Smooth muscle cell (in vitro differentiated cells): Measurements from ENCODE around the gene SLC12A4. TPM values are rescaled to one million over a fixed set of nuclear protein-coding genes. Genes with fewer than 3 reads are reported as not detected.

Experiments
- DNase-seq: peaks from one replicate; lab custom pipeline; 2025; ENCODE audit not compliant: unreplicated experiment; lab: John Stamatoyannopoulos, UW
- H2AFZ ChIP-seq: fragments of 200-600 bp; sonication (generic); 2 replicates; pipeline ENCODE4 v1.6.0; 2016; ENCODE audit warnings: antibody characterized with exemption, low read depth, mild to moderate bottlenecking
- H3F3A ChIP-seq: fragments of 200-600 bp; sonication (generic); 2 replicates; pipeline ENCODE4 v1.6.0; 2017; ENCODE audit warnings: antibody characterized with exemption, low read depth
- H3K27ac ChIP-seq: fragments of 200-600 bp; sonication (generic); 2 replicates; pipeline ENCODE4 v1.5.1; 2016; ENCODE audit warnings: low read depth, mild to moderate bottlenecking
- H3K27me3 ChIP-seq: fragments of 200-600 bp; sonication (generic); 2 replicates; pipeline ENCODE4 v1.6.1; 2016; ENCODE audit warnings: low read depth, mild to moderate bottlenecking
- H3K36me3 ChIP-seq: fragments of 200-600 bp; sonication (generic); 2 replicates; pipeline ENCODE4 v1.5.1; 2016; ENCODE audit warnings: low read depth
- H3K4me1 ChIP-seq: fragments of 200-600 bp; sonication (generic); 2 replicates; pipeline ENCODE4 v1.5.1; 2016; ENCODE audit warnings: low read depth
- H3K4me2 ChIP-seq: fragments of 200-600 bp; sonication (generic); 2 replicates; pipeline ENCODE4 v1.6.0; 2016; ENCODE audit warnings: mild to moderate bottlenecking
- H3K4me3 ChIP-seq: fragments of 200-600 bp; sonication (generic); 2 replicates; pipeline ENCODE4 v1.5.1; 2016; ENCODE audit warnings: mild to moderate bottlenecking
- H3K79me2 ChIP-seq: fragments of 200-600 bp; sonication (generic); 2 replicates; pipeline ENCODE4 v1.6.0; 2016; ENCODE audit warnings: low read depth, mild to moderate bottlenecking
- H3K9ac ChIP-seq: fragments of 200-600 bp; sonication (generic); 2 replicates; pipeline ENCODE4 v1.6.0; 2016; ENCODE audit warnings: low read depth
- H3K9me3 ChIP-seq: fragments of 200-600 bp; sonication (generic); replicated peaks from 2 replicates; pipeline ENCODE4 v1.5.1; 2016; ENCODE audit warnings: low read depth
- H4K20me1 ChIP-seq: fragments of 200-600 bp; sonication (generic); 2 replicates; pipeline ENCODE4 v1.6.0; 2016; ENCODE audit warnings: low read depth
- WGBS: methylation state at CpG from one replicate; pipeline ENCODE4 v1.1.7; 2016; ENCODE audit warnings: low lambda C conversion rate; 5-methylcytosine and 5-hydroxymethylcytosine counted together
- polyA plus RNA-seq: library from polyadenylated mRNA; unstranded; fragments of >200 nt; fragmentation: Nextera tagmentation; extraction: Ambion mirVana; gene quantifications from 2 replicates; pipeline ENCODE4 v1.2.1, GENCODE V29; 2016
- total RNA-seq: library from RNA; depleted of rRNA; stranded (reverse); fragments of >200 nt; gene quantifications from 2 replicates; pipeline ENCODE4 v1.2.3, GENCODE V29; 2014
- TF ChIP-seq, protein P1 (sequence below): fragments of 200-600 bp; sonication (generic); IDR thresholded peaks from 2 replicates; pipeline ENCODE4 v1.5.1; 2017; ENCODE audit warnings: borderline replicate concordance, mild to moderate bottlenecking, antibody characterized with exemption; ENCODE audit not compliant: insufficient read depth, poor library complexity, severe bottlenecking

SLC12A4 gene
- total and polyA plus RNA-seq, 2 experiments from 2014 or later: 47.7 to 92.4 TPM

DNA sequence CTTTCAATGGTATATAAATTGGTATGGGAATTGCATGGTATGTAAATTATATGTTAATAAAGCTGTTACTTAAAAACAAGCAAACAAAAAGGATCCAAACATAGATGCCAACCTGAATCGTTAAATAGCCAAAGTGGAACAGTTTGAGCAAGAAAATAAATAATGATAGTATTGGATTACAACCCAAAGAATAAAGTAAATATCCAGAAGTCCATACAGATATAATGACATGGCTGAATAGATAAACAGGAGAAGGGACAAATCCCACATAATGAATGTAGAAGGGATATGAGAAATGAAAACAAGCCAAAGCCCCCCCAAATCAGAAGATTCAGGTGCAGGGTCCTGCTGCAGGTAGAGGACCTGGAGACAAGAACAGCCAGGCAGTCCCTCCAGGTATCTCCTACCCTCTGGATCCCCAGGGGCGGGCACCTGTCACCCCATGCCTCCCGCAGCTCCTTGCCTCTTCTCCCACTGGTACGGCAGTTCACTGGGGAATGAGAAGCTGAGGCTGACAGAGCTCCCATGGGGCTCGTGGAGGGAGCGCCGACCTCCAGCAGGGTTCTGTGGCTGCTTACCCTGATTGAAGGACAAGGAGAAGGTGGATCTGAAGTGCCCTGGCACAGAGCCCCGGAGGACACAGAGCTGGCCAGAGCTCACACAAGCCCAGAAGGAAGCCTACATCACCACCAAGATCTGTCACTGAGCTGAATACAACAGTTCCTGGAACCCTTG lies 14.6 kb downstream of the SLC12A4 start:
- H3K27me3 ChIP-seq: no peaks in the 10 kb centered on the region
- no peak overlapping the region for H3K9ac ChIP-seq
- H3K79me2 ChIP-seq: peaks cover 20% of the 10 kb centered on the region
- 97% methylated on average over 8 of the region's 8 CpGs for WGBS
- H4K20me1 ChIP-seq: peaks cover 100% of the 10 kb centered on the region
- no peaks in the 10 kb centered on the region for H3K36me3 ChIP-seq
- H3F3A ChIP-seq: no peaks in the 10 kb centered on the region
- H3K4me2 ChIP-seq: no peak overlapping the region
- H3K9me3 ChIP-seq: no peaks in the 10 kb centered on the region
- no peak overlapping the region for H2AFZ ChIP-seq
- TF ChIP-seq, protein P1, sequence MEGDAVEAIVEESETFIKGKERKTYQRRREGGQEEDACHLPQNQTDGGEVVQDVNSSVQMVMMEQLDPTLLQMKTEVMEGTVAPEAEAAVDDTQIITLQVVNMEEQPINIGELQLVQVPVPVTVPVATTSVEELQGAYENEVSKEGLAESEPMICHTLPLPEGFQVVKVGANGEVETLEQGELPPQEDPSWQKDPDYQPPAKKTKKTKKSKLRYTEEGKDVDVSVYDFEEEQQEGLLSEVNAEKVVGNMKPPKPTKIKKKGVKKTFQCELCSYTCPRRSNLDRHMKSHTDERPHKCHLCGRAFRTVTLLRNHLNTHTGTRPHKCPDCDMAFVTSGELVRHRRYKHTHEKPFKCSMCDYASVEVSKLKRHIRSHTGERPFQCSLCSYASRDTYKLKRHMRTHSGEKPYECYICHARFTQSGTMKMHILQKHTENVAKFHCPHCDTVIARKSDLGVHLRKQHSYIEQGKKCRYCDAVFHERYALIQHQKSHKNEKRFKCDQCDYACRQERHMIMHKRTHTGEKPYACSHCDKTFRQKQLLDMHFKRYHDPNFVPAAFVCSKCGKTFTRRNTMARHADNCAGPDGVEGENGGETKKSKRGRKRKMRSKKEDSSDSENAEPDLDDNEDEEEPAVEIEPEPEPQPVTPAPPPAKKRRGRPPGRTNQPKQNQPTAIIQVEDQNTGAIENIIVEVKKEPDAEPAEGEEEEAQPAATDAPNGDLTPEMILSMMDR: no peak
- no peak overlapping the region for H3K4me3 ChIP-seq
- H3K4me1 ChIP-seq: no peaks in the 10 kb centered on the region
- H3K27ac ChIP-seq: no peak overlapping the region
- no peak for DNase-seq

DNA sequence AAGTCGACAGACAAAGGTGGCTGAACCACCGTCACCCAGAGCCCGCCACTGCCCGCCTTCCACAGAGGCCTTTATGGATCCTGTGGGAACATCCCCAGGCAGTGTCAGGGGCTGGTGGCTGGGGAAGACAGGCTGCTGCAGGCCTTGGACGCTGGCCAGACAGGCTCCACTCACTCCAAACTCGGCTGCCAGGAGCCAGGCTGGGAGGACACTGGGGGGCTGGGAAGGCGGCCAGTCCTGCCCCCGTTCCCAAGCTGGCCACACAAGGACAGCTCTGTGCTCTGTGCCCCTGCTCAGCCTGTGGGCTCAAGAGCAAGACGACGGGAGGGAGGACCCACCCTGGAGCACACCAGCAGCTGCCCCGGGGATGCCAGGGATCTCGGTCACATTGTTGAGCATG lies 17.0 kb downstream of the SLC12A4 start:
- Histone ChIP-seq H3K27me3 (no peaks in the 10 kb centered on the region), H2AFZ (no peak overlapping the region), H3K27ac (no peak overlapping the region), H3F3A (no peaks in the 10 kb centered on the region), H3K4me1 (no peaks in the 10 kb centered on the region), H3K9ac (no peak overlapping the region), H3K9me3 (no peaks in the 10 kb centered on the region), H3K4me2 (no peak overlapping the region), H3K79me2 (peaks cover 9% of the 10 kb centered on the region), H3K36me3 (no peaks in the 10 kb centered on the region), H4K20me1 (peaks cover 100% of the 10 kb centered on the region), H3K4me3 (no peak overlapping the region)
- no peak for DNase-seq
- WGBS: 95% methylated on average over 12 of the region's 12 CpGs
- TF ChIP-seq, protein P1: no peak

DNA sequence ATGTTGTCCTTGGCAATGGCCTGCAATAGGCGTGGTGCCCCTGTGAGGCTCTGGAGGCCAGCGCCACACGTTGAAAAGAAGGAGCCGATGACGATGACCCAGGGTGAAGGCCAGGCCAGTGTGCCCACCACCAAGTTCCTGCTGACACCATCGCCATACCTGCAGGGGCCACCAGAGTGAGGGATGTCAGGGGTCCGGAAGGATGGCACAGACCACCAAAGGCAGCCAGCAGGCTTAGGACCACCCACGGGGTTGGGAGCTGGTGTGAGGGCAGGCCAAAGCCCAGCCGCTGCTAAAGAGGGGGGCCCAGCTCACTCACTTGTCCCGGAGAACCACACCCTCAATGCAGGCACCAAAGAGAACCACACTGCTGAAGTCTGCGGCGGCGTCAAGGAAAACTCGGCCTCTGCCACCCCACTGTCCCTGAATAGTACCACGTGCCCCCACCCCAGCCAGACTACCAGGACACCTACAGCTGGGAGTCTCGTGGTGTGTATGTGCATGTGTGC lies 18.0 kb downstream of the SLC12A4 start:
- DNase-seq: no peak
- Histone ChIP-seq H3K27ac (no peak overlapping the region), H3K36me3 (no peaks in the 10 kb centered on the region), H3F3A (peaks cover 6% of the 10 kb centered on the region), H4K20me1 (peaks cover 100% of the 10 kb centered on the region), H2AFZ (no peak overlapping the region), H3K9me3 (no peaks in the 10 kb centered on the region), H3K4me3 (no peak overlapping the region), H3K4me2 (no peak overlapping the region), H3K79me2 (peaks cover 6% of the 10 kb centered on the region), H3K27me3 (no peaks in the 10 kb centered on the region), H3K4me1 (no peaks in the 10 kb centered on the region), H3K9ac (no peak overlapping the region)
- TF ChIP-seq, protein P1: no peak
- WGBS: 96% methylated on average over 16 of the region's 16 CpGs

DNA sequence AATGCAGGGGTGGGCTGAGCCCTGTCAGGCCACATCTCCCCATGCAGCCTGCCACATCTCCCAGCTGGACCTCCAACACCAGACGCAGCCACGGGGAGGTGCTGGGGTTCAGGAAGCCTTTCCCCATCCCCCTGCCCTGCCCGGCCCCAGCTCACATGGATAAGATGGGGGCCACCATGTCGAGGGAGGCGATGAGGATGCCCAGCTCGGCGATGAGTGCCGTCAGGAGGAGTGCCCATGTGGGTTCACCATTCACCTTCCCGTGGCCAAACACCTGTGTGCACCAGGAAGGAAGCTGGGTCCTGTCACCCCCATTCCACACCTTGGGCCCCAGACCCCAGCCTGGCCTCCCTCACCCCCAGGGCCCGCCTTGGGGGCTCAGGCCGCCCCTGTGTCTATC lies 18.8 kb downstream of the SLC12A4 start:
- Histone ChIP-seq H2AFZ (no peak overlapping the region), H3K36me3 (no peaks in the 10 kb centered on the region), H3K4me3 (no peak overlapping the region), H3K4me1 (no peaks in the 10 kb centered on the region), H3K9ac (no peak overlapping the region), H3K27me3 (no peaks in the 10 kb centered on the region), H3K4me2 (no peak overlapping the region), H3K9me3 (no peaks in the 10 kb centered on the region), H3K79me2 (peaks cover 6% of the 10 kb centered on the region), H3F3A (peaks cover 7% of the 10 kb centered on the region), H4K20me1 (peaks cover 100% of the 10 kb centered on the region), H3K27ac (no peak overlapping the region)
- TF ChIP-seq, protein P1: no peak
- WGBS: 97% methylated on average over 10 of the region's 11 CpGs
- DNase-seq: no peak
